CD4-positive, alpha-beta memory T cell (primary cell): Measurements from ENCODE around the gene KIRREL3. TPM values are rescaled to one million over a fixed set of nuclear protein-coding genes. Genes with fewer than 3 reads are reported as not detected.
"Not testable (repeated sequence)": the region's sequence is repeated elsewhere in the genome, so short reads cannot be mapped to it uniquely, and the experiment has no call there.

Experiments used
- CTCF ChIA-PET: fragments of 350-600 bp; sonication (Branson Sonifier 250); formaldehyde crosslinking; loops from one replicate; lab custom pipeline; 2021; ENCODE audit warnings: inconsistent platforms; ENCODE audit not compliant: partially characterized antibody; lab: Charles Lee
- POLR2A ChIA-PET: fragments of 350-600 bp; sonication (Branson Sonifier 250); formaldehyde crosslinking; loops from one replicate; lab custom pipeline; 2021; ENCODE audit not compliant: partially characterized antibody; lab: Charles Lee
- DNase-seq, 5 donors: peaks; one replicate each; pipeline versions ENCODE4 v3.0.0 to v3.0.0-alpha.2; 2020 to 2022; ENCODE audit warnings: mixed read lengths in 1 of 5
- H3K27ac ChIP-seq: one replicate; pipeline ENCODE4 v1.7.0; 2013; ENCODE audit warnings: low read depth, low read length
- H3K27me3 ChIP-seq: 2 replicates; pipeline ENCODE4 v1.7.0; 2013; ENCODE audit warnings: mild to moderate bottlenecking, low read length, moderate library complexity; ENCODE audit not compliant: insufficient read depth
- H3K36me3 ChIP-seq: 2 replicates; pipeline ENCODE4 v1.7.0; 2013; ENCODE audit warnings: mild to moderate bottlenecking, low read length, moderate library complexity; ENCODE audit not compliant: insufficient read depth
- H3K4me1 ChIP-seq: 2 replicates; pipeline ENCODE4 v1.7.0; 2013; ENCODE audit warnings: mild to moderate bottlenecking, low read length, moderate library complexity; ENCODE audit not compliant: insufficient read depth
- H3K4me3 ChIP-seq, 2 donors: one replicate each; pipeline ENCODE4 v1.7.0; 2013; ENCODE audit warnings: low read length in 2 of 2, mild to moderate bottlenecking in 1 of 2
- H3K9me3 ChIP-seq, 2 donors: one replicate each; pipeline ENCODE4 v1.7.0; 2013; ENCODE audit warnings: low read length in 2 of 2, control low read depth in 1 of 2; ENCODE audit not compliant: control insufficient read depth in 1 of 2
- H3K27ac Mint-ChIP-seq, 7 donors: one replicate each; pipeline ENCODE4 v1.8.0; 2020 to 2021; ENCODE audit warnings: mixed read lengths in 7 of 7, mild to moderate bottlenecking in 6 of 7, inconsistent platforms in 3 of 7, moderate library complexity in 3 of 7
- H3K27me3 Mint-ChIP-seq, 2 donors: one replicate each; pipeline ENCODE4 v1.8.0; 2020 to 2021; ENCODE audit warnings: mixed read lengths in 2 of 2
- H3K36me3 Mint-ChIP-seq, 2 donors: one replicate each; pipeline ENCODE4 v1.8.0; 2020 to 2021; ENCODE audit warnings: mixed read lengths in 2 of 2, inconsistent platforms in 1 of 2, mild to moderate bottlenecking in 1 of 2
- H3K4me1 Mint-ChIP-seq, 4 donors: one replicate each; pipeline ENCODE4 v1.8.0; 2020 to 2021; ENCODE audit warnings: mixed read lengths in 4 of 4, mild to moderate bottlenecking in 1 of 4
- H3K4me3 Mint-ChIP-seq, 8 donors: one replicate each; pipeline ENCODE4 v1.8.0; 2020 to 2021; ENCODE audit warnings: mixed read lengths in 8 of 8, mild to moderate bottlenecking in 7 of 8, moderate library complexity in 6 of 8, inconsistent platforms in 3 of 8
- H3K9me3 Mint-ChIP-seq, 8 donors: one replicate each; pipeline ENCODE4 v1.8.0; 2020 to 2021; ENCODE audit warnings: mixed read lengths in 8 of 8, mild to moderate bottlenecking in 5 of 8, inconsistent platforms in 3 of 8, moderate library complexity in 1 of 8
- intact Hi-C: fragments of 100-400 bp; cut with micrococcal nuclease; formaldehyde crosslinking; loops from one replicate; pipeline ENCODE4 v1.15.1; 2023
- polyA plus RNA-seq, 2 donors: library from polyadenylated mRNA; unstranded; fragments of 300-500 nt; fragmentation: Illumina TruSeq; gene quantifications; one replicate each; pipeline ENCODE4 v1.2.3, GENCODE V29; 2021
- total RNA-seq, 2 experiments: library from RNA; stranded (reverse); gene quantifications; one replicate each; pipeline ENCODE4 v1.2.3, GENCODE V29; 2021

The KIRREL3 gene
- total and polyA plus RNA-seq, 4 experiments from 2014 or later: not detected

- Histone ChIP-seq H3K27ac (no peak overlapping the region), H3K4me3 (no peak overlapping the region), H3K27me3 (no peaks in the 10 kb centered on the region), H3K9me3 (no peaks in the 10 kb centered on the region), H3K36me3 (no peaks in the 10 kb centered on the region), H3K4me1 (no peaks in the 10 kb centered on the region)
- no peaks in the 10 kb centered on the region for H3K27me3 Mint-ChIP-seq
- peaks cover 0 to 5% (median 0%) of the 10 kb centered on the region in 4 donors for H3K4me1 Mint-ChIP-seq
- no peaks in the 10 kb centered on the region for H3K9me3 Mint-ChIP-seq
- no peaks in the 10 kb centered on the region for H3K36me3 Mint-ChIP-seq
- ChIA-PET POLR2A (no interaction called here), CTCF (no interaction called here)
- intact Hi-C loops: no loop called here
- no peak overlapping the region for H3K27ac Mint-ChIP-seq
- no peak for DNase-seq
- no peak overlapping the region for H3K4me3 Mint-ChIP-seq
Observed at GRCh38 chr11:126383339-126384335, 616.9 kb downstream of the KIRREL3 start.

GRCh38 chr11:126382641-126383040, 617.9 kb downstream of the KIRREL3 start:
- H3K27me3 Mint-ChIP-seq, H3K4me3 Mint-ChIP-seq, DNase-seq, H3K36me3 ChIP-seq, intact Hi-C loops, CTCF ChIA-PET, H3K9me3 ChIP-seq, H3K27me3 ChIP-seq, H3K4me1 Mint-ChIP-seq, H3K36me3 Mint-ChIP-seq, H3K4me1 ChIP-seq, H3K27ac Mint-ChIP-seq, H3K9me3 Mint-ChIP-seq, H3K4me3 ChIP-seq, POLR2A ChIA-PET, H3K27ac ChIP-seq: not testable (repeated sequence)

GRCh38 chr11:126381960-126382359, 618.6 kb downstream of the KIRREL3 start:
- H3K27me3 ChIP-seq, H3K36me3 ChIP-seq, H3K27ac ChIP-seq, H3K36me3 Mint-ChIP-seq, intact Hi-C loops, H3K4me1 ChIP-seq, H3K4me3 ChIP-seq, H3K4me1 Mint-ChIP-seq, DNase-seq, H3K4me3 Mint-ChIP-seq, H3K27ac Mint-ChIP-seq, H3K9me3 ChIP-seq, H3K9me3 Mint-ChIP-seq, CTCF ChIA-PET, H3K27me3 Mint-ChIP-seq, POLR2A ChIA-PET: not testable (repeated sequence)

- H3K36me3 Mint-ChIP-seq: no peaks in the 10 kb centered on the region
- no peak for DNase-seq
- intact Hi-C loops: no loop called here
- H3K27ac ChIP-seq: no peak overlapping the region
- peak overlapping the region in 1 of 7 donors; percentile 24 for H3K27ac Mint-ChIP-seq
- H3K9me3 ChIP-seq: no peaks in the 10 kb centered on the region
- H3K36me3 ChIP-seq: no peaks in the 10 kb centered on the region
- peaks cover 0 to under 1% (median 0%) of the 10 kb centered on the region in 4 donors for H3K4me1 Mint-ChIP-seq
- H3K27me3 ChIP-seq: no peaks in the 10 kb centered on the region
- H3K4me3 Mint-ChIP-seq: no peak overlapping the region
- H3K4me1 ChIP-seq: no peaks in the 10 kb centered on the region
- ChIA-PET POLR2A (no interaction called here), CTCF (no interaction called here)
- no peaks in the 10 kb centered on the region for H3K9me3 Mint-ChIP-seq
- no peak overlapping the region for H3K4me3 ChIP-seq
- no peaks in the 10 kb centered on the region for H3K27me3 Mint-ChIP-seq
Observed at GRCh38 chr11:126380909-126381308, 619.7 kb downstream of the KIRREL3 start.

GRCh38 chr11:126378763-126379162, 621.8 kb downstream of the KIRREL3 start:
- ChIA-PET POLR2A (no interaction called here), CTCF (no interaction called here)
- no peaks in the 10 kb centered on the region for H3K4me1 ChIP-seq
- no peak overlapping the region for H3K27ac Mint-ChIP-seq
- no peaks in the 10 kb centered on the region for H3K27me3 Mint-ChIP-seq
- H3K27ac ChIP-seq: no peak overlapping the region
- no peak for DNase-seq
- H3K4me1 Mint-ChIP-seq: no peaks in the 10 kb centered on the region
- no peaks in the 10 kb centered on the region for H3K36me3 Mint-ChIP-seq
- no peaks in the 10 kb centered on the region for H3K27me3 ChIP-seq
- H3K9me3 ChIP-seq: no peaks in the 10 kb centered on the region
- H3K4me3 ChIP-seq: no peak overlapping the region
- no peaks in the 10 kb centered on the region for H3K36me3 ChIP-seq
- intact Hi-C loops: no loop called here
- no peak overlapping the region for H3K4me3 Mint-ChIP-seq
- H3K9me3 Mint-ChIP-seq: no peaks in the 10 kb centered on the region

GRCh38 chr11:126375726-126376125, 624.8 kb downstream of the KIRREL3 start:
- Mint-ChIP-seq H3K27me3 (no peaks in the 10 kb centered on the region), H3K9me3 (no peaks in the 10 kb centered on the region), H3K27ac (no peak overlapping the region), H3K4me3 (no peak overlapping the region), H3K36me3 (no peaks in the 10 kb centered on the region), H3K4me1 (peaks cover 0 to 6% (median under 1%) of the 10 kb centered on the region in 4 donors)
- ChIA-PET POLR2A (no interaction called here), CTCF (no interaction called here)
- Histone ChIP-seq H3K4me3 (no peak overlapping the region), H3K36me3 (no peaks in the 10 kb centered on the region), H3K9me3 (no peaks in the 10 kb centered on the region), H3K27ac (no peak overlapping the region), H3K27me3 (no peaks in the 10 kb centered on the region), H3K4me1 (no peaks in the 10 kb centered on the region)
- no peak for DNase-seq
- intact Hi-C loops: no loop called here

- not testable (repeated sequence) for DNase-seq
Observed at GRCh38 chr11:126374562-126375300, 625.8 kb downstream of the KIRREL3 start.

More at GRCh38 chr11:126374562-126375300, 625.8 kb downstream of the KIRREL3 start:
- CTCF ChIA-PET: interaction anchor here (0.7 kb wide), 1 partner anchor 13 kb away, joined by 5 read pairs; no protein-coding TSS in a partner anchor
- intact Hi-C loops, H3K4me3 Mint-ChIP-seq, H3K9me3 ChIP-seq, H3K27me3 ChIP-seq, POLR2A ChIA-PET, H3K36me3 ChIP-seq, H3K4me1 Mint-ChIP-seq, H3K36me3 Mint-ChIP-seq, H3K9me3 Mint-ChIP-seq, H3K27ac Mint-ChIP-seq, H3K27me3 Mint-ChIP-seq, H3K27ac ChIP-seq, H3K4me3 ChIP-seq, H3K4me1 ChIP-seq: not testable (repeated sequence)
